ENCODE results near the gene C16orf89. TPM values are rescaled to one million over a fixed set of nuclear protein-coding genes. Genes with fewer than 3 reads are reported as not detected.

Gene C16orf89
- total RNA-seq, 4 donors from 2014 or later: 2.9 to 14.9 (median 3.3) TPM; not detected in 1

- no peak for TF ChIP-seq CTCF (IDR thresholded peaks at IDR 0.05; ENCODE audit: low read depth)
These were observed 24.1 kb downstream of the C16orf89 start for GRCh38 chr16:5041600-5042133.

GRCh38 chr16:5040451-5040850 lies 25.3 kb downstream of the C16orf89 start:
- no peak for TF ChIP-seq CTCF (IDR thresholded peaks at IDR 0.05; ENCODE audit: low read depth)

GRCh38 chr16:5036228-5037156 lies 29.3 kb downstream of the C16orf89 start:
- no peak for TF ChIP-seq CTCF (IDR thresholded peaks at IDR 0.05; ENCODE audit: low read depth)

- TF ChIP-seq CTCF (IDR thresholded peaks at IDR 0.05; ENCODE audit: low read depth): no peak
These were observed 29.9 kb downstream of the C16orf89 start for GRCh38 chr16:5035909-5036227.

GRCh38 chr16:5034167-5034523 lies 31.6 kb downstream of the C16orf89 start:
- TF ChIP-seq CTCF (IDR thresholded peaks at IDR 0.05; ENCODE audit: low read depth): no peak

- TF ChIP-seq CTCF (IDR thresholded peaks at IDR 0.05; ENCODE audit: low read depth): no peak
These were observed 32.2 kb downstream of the C16orf89 start, which contains the start of gene NAGPA for GRCh38 chr16:5033256-5034166. NAGPA (minus strand) TSS chr16:5033935; CDS start chr16:5033914, 21 bp downstream.

GRCh38 chr16:5032748-5033167 lies 33.0 kb downstream of the C16orf89 start:
- TF ChIP-seq CTCF (IDR thresholded peaks at IDR 0.05; ENCODE audit: low read depth): no peak

Data from subcutaneous adipose tissue (tissue), 4 donors.